ENCODE data around the gene TLE5.

TLE5 gene

GRCh38 chr19:3067563-3067962, 5.3 kb upstream of the TLE5 start:
- no peak overlapping the region for H3K27ac ChIP-seq (replicated peaks)
- no peak overlapping the region for H3K4me3 ChIP-seq (replicated peaks; ENCODE audit: insufficient read depth, low read length)
- H3K27me3 ChIP-seq (ENCODE audit: insufficient read depth, poor library complexity, severe bottlenecking) = peaks cover 5% of the 10 kb centered on the region
- DNase-seq (ENCODE audit: low read depth in 1 of 2, low spot score in 1 of 2) = no peak
- TF ChIP-seq, protein P1, sequence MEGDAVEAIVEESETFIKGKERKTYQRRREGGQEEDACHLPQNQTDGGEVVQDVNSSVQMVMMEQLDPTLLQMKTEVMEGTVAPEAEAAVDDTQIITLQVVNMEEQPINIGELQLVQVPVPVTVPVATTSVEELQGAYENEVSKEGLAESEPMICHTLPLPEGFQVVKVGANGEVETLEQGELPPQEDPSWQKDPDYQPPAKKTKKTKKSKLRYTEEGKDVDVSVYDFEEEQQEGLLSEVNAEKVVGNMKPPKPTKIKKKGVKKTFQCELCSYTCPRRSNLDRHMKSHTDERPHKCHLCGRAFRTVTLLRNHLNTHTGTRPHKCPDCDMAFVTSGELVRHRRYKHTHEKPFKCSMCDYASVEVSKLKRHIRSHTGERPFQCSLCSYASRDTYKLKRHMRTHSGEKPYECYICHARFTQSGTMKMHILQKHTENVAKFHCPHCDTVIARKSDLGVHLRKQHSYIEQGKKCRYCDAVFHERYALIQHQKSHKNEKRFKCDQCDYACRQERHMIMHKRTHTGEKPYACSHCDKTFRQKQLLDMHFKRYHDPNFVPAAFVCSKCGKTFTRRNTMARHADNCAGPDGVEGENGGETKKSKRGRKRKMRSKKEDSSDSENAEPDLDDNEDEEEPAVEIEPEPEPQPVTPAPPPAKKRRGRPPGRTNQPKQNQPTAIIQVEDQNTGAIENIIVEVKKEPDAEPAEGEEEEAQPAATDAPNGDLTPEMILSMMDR (IDR thresholded peaks at IDR 0.05; ENCODE audit: insufficient read depth, low read length) = no peak
- no peak for TF ChIP-seq SPI1 (IDR thresholded peaks at IDR 0.05; ENCODE audit: borderline replicate concordance, low read depth)
- no peak for TF ChIP-seq POLR2AphosphoS5 (IDR thresholded peaks at IDR 0.05; ENCODE audit: low read depth)
- no peak for TF ChIP-seq REST (IDR thresholded peaks at IDR 0.05; ENCODE audit: insufficient replicate concordance, low read depth)
- TF ChIP-seq GABPA (IDR thresholded peaks at IDR 0.05; ENCODE audit: low read depth) = no peak

GRCh38 chr19:3066482-3067049, 4.3 kb upstream of the TLE5 start:
- Histone ChIP-seq H3K27ac (replicated peaks) (no peak overlapping the region), H3K27me3 (ENCODE audit: insufficient read depth, poor library complexity, severe bottlenecking) (peaks cover 5% of the 10 kb centered on the region), H3K4me3 (replicated peaks; ENCODE audit: insufficient read depth, low read length) (no peak overlapping the region)
- DNase-seq (ENCODE audit: low read depth in 1 of 2, low spot score in 1 of 2) = no peak
- TF ChIP-seq SPI1 (IDR thresholded peaks at IDR 0.05; ENCODE audit: borderline replicate concordance, low read depth) (no peak), GABPA (IDR thresholded peaks at IDR 0.05; ENCODE audit: low read depth) (no peak), REST (IDR thresholded peaks at IDR 0.05; ENCODE audit: insufficient replicate concordance, low read depth) (no peak), POLR2AphosphoS5 (IDR thresholded peaks at IDR 0.05; ENCODE audit: low read depth) (no peak)
- TF ChIP-seq, protein P1 (IDR thresholded peaks at IDR 0.05; ENCODE audit: insufficient read depth, low read length) = no peak

- Histone ChIP-seq H3K27ac (replicated peaks) (no peak overlapping the region), H3K27me3 (ENCODE audit: insufficient read depth, poor library complexity, severe bottlenecking) (peaks cover 5% of the 10 kb centered on the region), H3K4me3 (replicated peaks; ENCODE audit: insufficient read depth, low read length) (no peak overlapping the region)
- no peak for DNase-seq (ENCODE audit: low read depth in 1 of 2, low spot score in 1 of 2)
- TF ChIP-seq SPI1 (IDR thresholded peaks at IDR 0.05; ENCODE audit: borderline replicate concordance, low read depth) = no peak
- TF ChIP-seq, protein P1 (IDR thresholded peaks at IDR 0.05; ENCODE audit: insufficient read depth, low read length) = no peak
- TF ChIP-seq POLR2AphosphoS5 (IDR thresholded peaks at IDR 0.05; ENCODE audit: low read depth) = no peak
- TF ChIP-seq GABPA (IDR thresholded peaks at IDR 0.05; ENCODE audit: low read depth) = no peak
- no peak for TF ChIP-seq REST (IDR thresholded peaks at IDR 0.05; ENCODE audit: insufficient replicate concordance, low read depth)
Observed at GRCh38 chr19:3065675-3066357, 3.5 kb upstream of the TLE5 start.
